ENCODE data around the gene C14orf180.

DNA sequence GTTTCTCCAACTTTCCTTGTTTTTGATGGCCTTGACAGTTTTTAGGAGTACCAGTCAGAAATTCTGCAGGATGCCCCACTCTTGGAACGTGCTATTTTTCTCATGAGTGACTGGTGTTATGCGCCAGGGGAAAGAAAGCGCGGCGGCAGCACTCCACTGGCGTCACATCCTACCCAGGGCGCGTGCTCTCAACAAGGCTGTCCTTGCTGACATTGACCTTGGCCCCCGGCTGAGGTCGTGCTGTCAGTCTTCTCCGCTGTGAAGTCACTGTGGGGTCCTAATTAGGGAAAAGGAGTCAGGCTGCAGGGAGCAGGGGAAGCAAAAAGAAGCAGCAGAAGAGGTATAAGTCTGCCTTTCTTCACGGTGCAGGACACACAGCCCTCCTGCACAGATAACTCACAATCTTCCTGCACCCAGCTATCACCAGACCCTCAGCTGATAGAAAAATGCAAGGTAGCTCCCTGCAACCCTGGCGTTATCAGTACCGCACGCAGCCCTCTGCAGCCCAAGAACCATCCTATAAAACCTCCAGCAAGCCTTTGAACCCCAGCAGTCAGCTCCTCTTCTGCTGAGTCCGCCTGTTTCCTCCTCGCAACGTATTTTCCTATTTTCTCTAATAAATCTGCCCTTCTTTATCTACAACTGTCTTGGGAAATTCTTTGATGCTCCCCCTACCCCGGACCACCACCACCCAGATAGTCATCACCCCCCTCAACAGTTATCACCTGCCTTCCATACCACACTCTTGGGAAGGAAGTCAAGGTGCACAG, 48.0 kb upstream of the C14orf180 start:
- TF ChIP-seq, protein P1, sequence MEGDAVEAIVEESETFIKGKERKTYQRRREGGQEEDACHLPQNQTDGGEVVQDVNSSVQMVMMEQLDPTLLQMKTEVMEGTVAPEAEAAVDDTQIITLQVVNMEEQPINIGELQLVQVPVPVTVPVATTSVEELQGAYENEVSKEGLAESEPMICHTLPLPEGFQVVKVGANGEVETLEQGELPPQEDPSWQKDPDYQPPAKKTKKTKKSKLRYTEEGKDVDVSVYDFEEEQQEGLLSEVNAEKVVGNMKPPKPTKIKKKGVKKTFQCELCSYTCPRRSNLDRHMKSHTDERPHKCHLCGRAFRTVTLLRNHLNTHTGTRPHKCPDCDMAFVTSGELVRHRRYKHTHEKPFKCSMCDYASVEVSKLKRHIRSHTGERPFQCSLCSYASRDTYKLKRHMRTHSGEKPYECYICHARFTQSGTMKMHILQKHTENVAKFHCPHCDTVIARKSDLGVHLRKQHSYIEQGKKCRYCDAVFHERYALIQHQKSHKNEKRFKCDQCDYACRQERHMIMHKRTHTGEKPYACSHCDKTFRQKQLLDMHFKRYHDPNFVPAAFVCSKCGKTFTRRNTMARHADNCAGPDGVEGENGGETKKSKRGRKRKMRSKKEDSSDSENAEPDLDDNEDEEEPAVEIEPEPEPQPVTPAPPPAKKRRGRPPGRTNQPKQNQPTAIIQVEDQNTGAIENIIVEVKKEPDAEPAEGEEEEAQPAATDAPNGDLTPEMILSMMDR (IDR thresholded peaks at IDR 0.05; ENCODE audit: low read depth, low read length), result no peak
- TF ChIP-seq EZH2phosphoT487 (IDR thresholded peaks at IDR 0.05; ENCODE audit: low read depth), result no peak

All from OCI-LY3 (cell line).